ENCODE results near the gene TMCO4. TPM values are rescaled to one million over a fixed set of nuclear protein-coding genes. Genes with fewer than 3 reads are reported as not detected.

Gene TMCO4
- total RNA-seq, 4 donors from 2014 or later: 16.1 to 36.2 (median 26.9) TPM

GRCh38 chr1:19844731-19845495 lies 45.2 kb upstream of the TMCO4 start:
- H3K9me3 ChIP-seq: no peaks in the 10 kb centered on the region
- peaks cover 4 to 35% (median 22%) of the 10 kb centered on the region in 4 donors for H3K4me1 ChIP-seq
- DNase-seq: no peak
- TF ChIP-seq POLR2A (IDR thresholded peaks at IDR 0.05): no peak
- TF ChIP-seq EP300 (IDR thresholded peaks at IDR 0.05; ENCODE audit: low read depth): no peak
- H3K27ac ChIP-seq: peak overlapping the region in 2 of 4 donors; percentile 57 to 70
- H3K27me3 ChIP-seq: no peaks in the 10 kb centered on the region
- intact Hi-C loops (cut with DNase I; ENCODE audit: low total_unique reads): no loop called here
- no peak overlapping the region for H3K4me3 ChIP-seq
- no peaks in the 10 kb centered on the region for H3K36me3 ChIP-seq
- in situ Hi-C loops (cut with MboI; ENCODE audit: low pct_ligation_motif_present in 1 of 4, low pct_unique_long_range_greater_than_20kb in 1 of 4, low sequenced_read_pairs in 3 of 4): no loop called here
- WGBS, 2 donors (ENCODE audit: low coverage in 1 of 2): 33 to 37% methylated on average over 11 of the region's 11 CpGs

DNA sequence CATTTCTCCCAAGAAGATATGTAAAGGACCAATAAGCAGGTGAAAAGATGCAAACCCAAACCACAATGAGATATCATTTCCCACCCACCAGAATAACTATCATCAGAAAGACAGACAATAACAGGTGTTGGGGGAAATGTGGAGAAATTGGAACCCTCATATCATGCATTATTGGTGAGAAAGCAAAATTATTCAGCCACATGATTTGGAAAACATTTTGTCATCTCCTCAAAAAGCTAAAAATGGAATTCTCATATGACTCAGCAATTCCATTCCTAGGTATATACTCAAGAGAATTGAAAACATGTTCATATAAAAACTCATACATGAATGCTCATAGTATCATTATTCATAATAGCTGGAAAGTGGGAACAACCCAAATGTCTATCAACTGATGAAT lies 40.5 kb upstream of the TMCO4 start:
- intact Hi-C loops (cut with DNase I; ENCODE audit: low total_unique reads): no loop called here
- TF ChIP-seq POLR2A (IDR thresholded peaks at IDR 0.05) (no peak), POLR2AphosphoS5 (IDR thresholded peaks at IDR 0.05) (no peak), EP300 (IDR thresholded peaks at IDR 0.05; ENCODE audit: low read depth) (no peak)
- TF ChIP-seq, protein P1, sequence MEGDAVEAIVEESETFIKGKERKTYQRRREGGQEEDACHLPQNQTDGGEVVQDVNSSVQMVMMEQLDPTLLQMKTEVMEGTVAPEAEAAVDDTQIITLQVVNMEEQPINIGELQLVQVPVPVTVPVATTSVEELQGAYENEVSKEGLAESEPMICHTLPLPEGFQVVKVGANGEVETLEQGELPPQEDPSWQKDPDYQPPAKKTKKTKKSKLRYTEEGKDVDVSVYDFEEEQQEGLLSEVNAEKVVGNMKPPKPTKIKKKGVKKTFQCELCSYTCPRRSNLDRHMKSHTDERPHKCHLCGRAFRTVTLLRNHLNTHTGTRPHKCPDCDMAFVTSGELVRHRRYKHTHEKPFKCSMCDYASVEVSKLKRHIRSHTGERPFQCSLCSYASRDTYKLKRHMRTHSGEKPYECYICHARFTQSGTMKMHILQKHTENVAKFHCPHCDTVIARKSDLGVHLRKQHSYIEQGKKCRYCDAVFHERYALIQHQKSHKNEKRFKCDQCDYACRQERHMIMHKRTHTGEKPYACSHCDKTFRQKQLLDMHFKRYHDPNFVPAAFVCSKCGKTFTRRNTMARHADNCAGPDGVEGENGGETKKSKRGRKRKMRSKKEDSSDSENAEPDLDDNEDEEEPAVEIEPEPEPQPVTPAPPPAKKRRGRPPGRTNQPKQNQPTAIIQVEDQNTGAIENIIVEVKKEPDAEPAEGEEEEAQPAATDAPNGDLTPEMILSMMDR (IDR thresholded peaks at IDR 0.05): no peak

GRCh38 chr1:19837866-19838265 lies 38.1 kb upstream of the TMCO4 start:
- no peaks in the 10 kb centered on the region for H3K27me3 ChIP-seq
- H3K36me3 ChIP-seq: no peaks in the 10 kb centered on the region
- H3K4me3 ChIP-seq: no peak overlapping the region
- TF ChIP-seq, protein P1 (IDR thresholded peaks at IDR 0.05): no peak
- TF ChIP-seq POLR2A (IDR thresholded peaks at IDR 0.05): no peak
- TF ChIP-seq POLR2AphosphoS5 (IDR thresholded peaks at IDR 0.05): no peak
- TF ChIP-seq EP300 (IDR thresholded peaks at IDR 0.05; ENCODE audit: low read depth): no peak
- no peak for DNase-seq
- H3K4me1 ChIP-seq: no peaks in the 10 kb centered on the region
- H3K27ac ChIP-seq: no peak overlapping the region
- in situ Hi-C loops (cut with MboI; ENCODE audit: low pct_ligation_motif_present in 1 of 4, low pct_unique_long_range_greater_than_20kb in 1 of 4, low sequenced_read_pairs in 3 of 4): no loop called here
- H3K9me3 ChIP-seq: no peaks in the 10 kb centered on the region
- WGBS, 2 donors (ENCODE audit: low coverage in 1 of 2): 69 to 100% methylated on average over 2 of the region's 2 CpGs
- intact Hi-C loops (cut with DNase I; ENCODE audit: low total_unique reads): no loop called here

More for the DNA sequence above, 40.5 kb upstream of the TMCO4 start:
- Histone ChIP-seq H3K27me3 (no peaks in the 10 kb centered on the region), H3K9me3 (no peaks in the 10 kb centered on the region), H3K4me1 (peaks cover 0 to 6% (median 2%) of the 10 kb centered on the region in 4 donors), H3K4me3 (no peak overlapping the region), H3K36me3 (no peaks in the 10 kb centered on the region), H3K27ac (no peak overlapping the region)
- in situ Hi-C loops (cut with MboI; ENCODE audit: low pct_ligation_motif_present in 1 of 4, low pct_unique_long_range_greater_than_20kb in 1 of 4, low sequenced_read_pairs in 3 of 4): no loop called here
- DNase-seq: no peak

DNA sequence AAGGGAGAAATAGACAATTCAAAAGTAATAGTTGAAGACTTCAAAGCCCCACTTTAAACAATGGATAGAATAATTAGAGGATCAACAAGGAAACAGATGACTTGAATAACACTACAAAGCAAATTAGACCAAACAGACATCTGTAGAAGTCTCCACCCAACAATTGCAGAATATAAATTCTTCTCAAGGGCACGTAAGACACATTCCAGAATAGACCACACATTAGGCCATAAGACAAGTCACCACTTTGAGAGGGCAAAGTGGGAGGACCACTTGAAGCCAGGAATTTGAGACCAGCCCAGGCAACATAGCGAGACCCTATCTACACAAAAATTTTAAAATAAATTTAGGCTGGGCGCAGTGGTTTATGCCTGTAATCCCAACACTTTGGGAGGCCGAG lies 35.9 kb upstream of the TMCO4 start:
- TF ChIP-seq EP300 (IDR thresholded peaks at IDR 0.05; ENCODE audit: low read depth): no peak
- TF ChIP-seq POLR2A (IDR thresholded peaks at IDR 0.05): no peak
- no peak for TF ChIP-seq POLR2AphosphoS5 (IDR thresholded peaks at IDR 0.05)
- TF ChIP-seq, protein P1 (IDR thresholded peaks at IDR 0.05): no peak
- no peak for DNase-seq
- H3K27me3 ChIP-seq: peaks cover 4% of the 10 kb centered on the region
- in situ Hi-C loops (cut with MboI; ENCODE audit: low pct_ligation_motif_present in 1 of 4, low pct_unique_long_range_greater_than_20kb in 1 of 4, low sequenced_read_pairs in 3 of 4) (no loop called here), intact Hi-C loops (cut with DNase I; ENCODE audit: low total_unique reads) (no loop called here)
- H3K27ac ChIP-seq: no peak overlapping the region
- H3K36me3 ChIP-seq: no peaks in the 10 kb centered on the region
- no peak overlapping the region for H3K4me3 ChIP-seq
- no peaks in the 10 kb centered on the region for H3K4me1 ChIP-seq
- 25 to 79% methylated on average over 1 to 4 of the region's 4 CpGs for WGBS, 2 donors (ENCODE audit: low coverage in 1 of 2)
- H3K9me3 ChIP-seq: no peaks in the 10 kb centered on the region

Data from transverse colon (tissue), 4 donors.